ENCODE data around the gene PPP1R14C.

Gene PPP1R14C

GRCh38 chr6:150253489-150253888 lies 110.6 kb downstream of the PPP1R14C start:
- no peak for DNase-seq

- no peak for DNase-seq
These were observed 111.9 kb downstream of the PPP1R14C start for GRCh38 chr6:150254770-150255169.

GRCh38 chr6:150255840-150256239 lies 113.0 kb downstream of the PPP1R14C start:
- no peak for DNase-seq

GRCh38 chr6:150256618-150257272 lies 113.9 kb downstream of the PPP1R14C start:
- DNase-seq: no peak

- DNase-seq: no peak
These were observed 115.5 kb downstream of the PPP1R14C start for GRCh38 chr6:150258381-150258780.

- DNase-seq: no peak
These were observed 118.1 kb downstream of the PPP1R14C start for GRCh38 chr6:150260931-150261330.

- no peak for DNase-seq
These were observed 119.3 kb downstream of the PPP1R14C start for GRCh38 chr6:150261997-150262697.

GRCh38 chr6:150263765-150264404 lies 121.0 kb downstream of the PPP1R14C start:
- peak; percentile 62 for DNase-seq

- no peak for DNase-seq
These were observed 123.5 kb downstream of the PPP1R14C start for GRCh38 chr6:150266309-150266708.

- no peak for DNase-seq
These were observed 124.3 kb downstream of the PPP1R14C start for GRCh38 chr6:150266963-150267685.

GRCh38 chr6:150267686-150268561 lies 125.1 kb downstream of the PPP1R14C start:
- DNase-seq: no peak

- DNase-seq: no peak
These were observed 126.4 kb downstream of the PPP1R14C start for GRCh38 chr6:150269130-150269856.

GRCh38 chr6:150269857-150270223 lies 127.0 kb downstream of the PPP1R14C start:
- DNase-seq: no peak

GRCh38 chr6:150270330-150271052 lies 127.6 kb downstream of the PPP1R14C start:
- DNase-seq: no peak

GRCh38 chr6:150271172-150271500 lies 128.3 kb downstream of the PPP1R14C start:
- DNase-seq: no peak

- DNase-seq: no peak
These were observed 128.8 kb downstream of the PPP1R14C start for GRCh38 chr6:150271501-150272263.

- no peak for DNase-seq
These were observed 129.6 kb downstream of the PPP1R14C start for GRCh38 chr6:150272264-150272975.

- no peak for DNase-seq
These were observed 130.1 kb downstream of the PPP1R14C start for GRCh38 chr6:150272976-150273315.

GRCh38 chr6:150273457-150274309 lies 130.8 kb downstream of the PPP1R14C start:
- no peak for DNase-seq

All from activated effector memory CD4-positive, alpha-beta T cell treated with anti-CD3 and anti-CD28 coated beads, Interleukin-2, amount 50 U/mL, for 16 hours (primary cell).